ENCODE data around the gene SNCB. TPM values are rescaled to one million over a fixed set of nuclear protein-coding genes. Genes with fewer than 3 reads are reported as not detected.

The SNCB gene
- total RNA-seq, 1 donor from 2014 or later: not detected

GRCh38 chr5:176677209-176677939, 47.0 kb upstream of the SNCB start:
- no peaks in the 10 kb centered on the region for H4K20me1 ChIP-seq (ENCODE audit: low read depth)
- no peak overlapping the region for H3K4me3 ChIP-seq
- H3K4me1 ChIP-seq: peaks cover 2% of the 10 kb centered on the region
- Mint-ChIP-seq H3K9me3 (no peaks in the 10 kb centered on the region), H3K4me3 (no peak overlapping the region), H3K36me3 (no peaks in the 10 kb centered on the region), H3K4me1 (peaks cover 7% of the 10 kb centered on the region), H3K27ac (peak overlapping the region; percentile 29), H3K27me3 (ENCODE audit: insufficient read depth, low read depth) (peaks cover 10% of the 10 kb centered on the region)
- DNase-seq (ENCODE audit: low spot score): no peak
- H3K27me3 ChIP-seq: peaks cover 16% of the 10 kb centered on the region
- no peaks in the 10 kb centered on the region for H3K9me3 ChIP-seq (ENCODE audit: low read depth)
- TF ChIP-seq EZH2 (IDR thresholded peaks at IDR 0.05) (no peak), CTCF (IDR thresholded peaks at IDR 0.05) (no peak), EZH2phosphoT487 (IDR thresholded peaks at IDR 0.05) (no peak)
- no peaks in the 10 kb centered on the region for H3K79me2 ChIP-seq (ENCODE audit: low read depth)
- H3K4me2 ChIP-seq: no peak overlapping the region
- no peak overlapping the region for H3K9ac ChIP-seq
- H3K36me3 ChIP-seq: no peaks in the 10 kb centered on the region
- H3F3A ChIP-seq (ENCODE audit: low read depth): no peaks in the 10 kb centered on the region
- no peak overlapping the region for H2AFZ ChIP-seq (replicated peaks)
- H3K27ac ChIP-seq: no peak overlapping the region

GRCh38 chr5:176676361-176676824, 46.1 kb upstream of the SNCB start:
- H3K79me2 ChIP-seq (ENCODE audit: low read depth): no peaks in the 10 kb centered on the region
- Mint-ChIP-seq H3K27me3 (ENCODE audit: insufficient read depth, low read depth) (peaks cover 10% of the 10 kb centered on the region), H3K36me3 (no peaks in the 10 kb centered on the region), H3K4me1 (peaks cover 10% of the 10 kb centered on the region), H3K4me3 (no peak overlapping the region), H3K9me3 (no peaks in the 10 kb centered on the region), H3K27ac (no peak overlapping the region)
- no peak overlapping the region for H3K27ac ChIP-seq
- H3F3A ChIP-seq (ENCODE audit: low read depth): peaks cover 5% of the 10 kb centered on the region
- H2AFZ ChIP-seq (replicated peaks): no peak overlapping the region
- DNase-seq (ENCODE audit: low spot score): no peak
- no peak overlapping the region for H3K9ac ChIP-seq
- no peaks in the 10 kb centered on the region for H3K9me3 ChIP-seq (ENCODE audit: low read depth)
- no peaks in the 10 kb centered on the region for H4K20me1 ChIP-seq (ENCODE audit: low read depth)
- H3K36me3 ChIP-seq: no peaks in the 10 kb centered on the region
- no peak overlapping the region for H3K4me2 ChIP-seq
- no peak overlapping the region for H3K4me3 ChIP-seq
- peaks cover 6% of the 10 kb centered on the region for H3K4me1 ChIP-seq
- H3K27me3 ChIP-seq: peaks cover 16% of the 10 kb centered on the region
- TF ChIP-seq EZH2phosphoT487 (IDR thresholded peaks at IDR 0.05): no peak
- no peak for TF ChIP-seq EZH2 (IDR thresholded peaks at IDR 0.05)
- TF ChIP-seq CTCF (IDR thresholded peaks at IDR 0.05): no peak

DNA sequence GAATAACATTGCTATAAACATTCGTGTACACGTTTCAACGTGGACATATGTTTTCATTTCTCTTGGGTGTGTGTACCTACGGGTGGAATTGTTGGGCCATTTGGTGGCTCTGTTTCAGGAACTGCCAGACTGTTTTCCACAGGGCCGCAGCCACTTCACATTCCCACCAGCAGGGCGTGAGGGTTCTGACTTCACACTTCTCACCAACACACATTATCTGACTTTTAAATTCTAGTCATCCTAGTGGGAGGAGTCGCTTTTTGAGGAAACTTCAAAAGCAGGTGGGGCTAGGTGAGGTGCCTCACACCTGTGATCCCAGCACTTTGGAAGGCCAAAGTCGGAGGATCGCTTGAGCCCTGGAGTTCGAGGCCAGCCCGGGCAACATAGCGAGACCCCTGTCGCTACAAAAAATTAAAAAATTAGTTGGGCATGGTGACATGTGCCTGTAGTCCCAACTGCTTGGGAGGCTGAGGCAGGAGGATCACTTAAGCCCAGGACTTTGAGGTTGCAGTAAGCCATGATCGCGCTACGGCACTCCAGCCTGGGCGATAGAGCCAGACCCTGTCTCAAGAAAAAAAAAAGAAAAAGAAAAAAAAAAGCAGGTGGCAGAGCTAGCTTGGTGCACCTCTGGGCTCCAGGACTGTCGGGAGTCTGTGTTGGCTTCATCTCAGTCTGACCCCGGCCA, 45.5 kb upstream of the SNCB start:
- Histone ChIP-seq H3K9me3 (ENCODE audit: low read depth) (no peaks in the 10 kb centered on the region), H3K27ac (no peak overlapping the region), H3K27me3 (peaks cover 13% of the 10 kb centered on the region), H3K4me1 (peaks cover 6% of the 10 kb centered on the region), H2AFZ (replicated peaks) (no peak overlapping the region), H3K79me2 (ENCODE audit: low read depth) (no peaks in the 10 kb centered on the region), H3F3A (ENCODE audit: low read depth) (peaks cover 5% of the 10 kb centered on the region), H3K36me3 (no peaks in the 10 kb centered on the region), H3K4me2 (no peak overlapping the region), H4K20me1 (ENCODE audit: low read depth) (no peaks in the 10 kb centered on the region), H3K9ac (no peak overlapping the region), H3K4me3 (no peak overlapping the region)
- H3K4me3 Mint-ChIP-seq: no peak overlapping the region
- H3K27ac Mint-ChIP-seq: no peak overlapping the region
- no peaks in the 10 kb centered on the region for H3K36me3 Mint-ChIP-seq
- peaks cover 10% of the 10 kb centered on the region for H3K27me3 Mint-ChIP-seq (ENCODE audit: insufficient read depth, low read depth)
- peaks cover 14% of the 10 kb centered on the region for H3K4me1 Mint-ChIP-seq
- peak; percentile 66 for DNase-seq (ENCODE audit: low spot score)
- TF ChIP-seq CTCF (IDR thresholded peaks at IDR 0.05) (peak; percentile 77), EZH2 (IDR thresholded peaks at IDR 0.05) (no peak)
- no peaks in the 10 kb centered on the region for H3K9me3 Mint-ChIP-seq
